HS-27A (cell line): Measurements from ENCODE around the gene NPSR1.
A peak's percentile ranks its signal among the peaks of the same experiment; 100 is the strongest.
"Not testable (repeated sequence)": the region's sequence is repeated elsewhere in the genome, so short reads cannot be mapped to it uniquely, and the experiment has no call there.

ENCODE experiments used
- DNase-seq: peaks from one replicate; pipeline ENCODE4 v3.0.0-alpha.2; 2012; ENCODE audit warnings: low read depth, missing footprints

Gene NPSR1, protein sequence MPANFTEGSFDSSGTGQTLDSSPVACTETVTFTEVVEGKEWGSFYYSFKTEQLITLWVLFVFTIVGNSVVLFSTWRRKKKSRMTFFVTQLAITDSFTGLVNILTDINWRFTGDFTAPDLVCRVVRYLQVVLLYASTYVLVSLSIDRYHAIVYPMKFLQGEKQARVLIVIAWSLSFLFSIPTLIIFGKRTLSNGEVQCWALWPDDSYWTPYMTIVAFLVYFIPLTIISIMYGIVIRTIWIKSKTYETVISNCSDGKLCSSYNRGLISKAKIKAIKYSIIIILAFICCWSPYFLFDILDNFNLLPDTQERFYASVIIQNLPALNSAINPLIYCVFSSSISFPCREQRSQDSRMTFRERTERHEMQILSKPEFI

DNA sequence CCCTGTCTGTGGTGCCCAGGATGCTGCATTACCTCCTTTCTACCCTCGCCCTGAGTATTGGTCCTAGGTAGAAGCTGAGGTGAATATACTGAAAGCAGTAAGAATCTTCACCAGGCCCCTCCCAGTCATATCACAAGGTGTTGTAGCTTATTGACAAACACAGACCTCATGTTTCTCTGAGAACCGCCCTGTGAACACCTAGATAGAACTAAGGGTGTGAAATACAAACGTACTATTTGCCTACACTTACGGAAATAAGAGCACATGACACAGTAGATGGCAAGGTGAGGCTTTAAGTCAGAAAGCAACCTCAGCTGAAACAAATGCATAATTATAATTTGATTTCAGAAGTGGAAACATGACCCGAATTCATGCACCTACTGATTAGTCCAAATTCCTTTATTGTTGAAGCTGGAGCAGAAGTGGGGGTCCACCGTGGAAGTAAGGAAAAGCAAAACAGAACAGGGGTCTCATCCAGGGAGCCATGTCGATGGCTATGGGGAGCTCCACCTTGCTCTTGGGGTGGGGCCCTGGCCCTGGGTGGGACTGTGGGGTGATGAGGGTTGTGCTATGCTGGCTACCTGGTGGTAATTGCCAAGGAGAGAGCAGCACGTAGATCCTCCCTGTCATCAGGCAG lies at the start of gene NPSR1:
NPSR1 (plus strand) TSS at position 587 of the 637 bp plus-strand sequence. CDS start 195 bp downstream, outside the sequence.
- no peak for DNase-seq

DNA sequence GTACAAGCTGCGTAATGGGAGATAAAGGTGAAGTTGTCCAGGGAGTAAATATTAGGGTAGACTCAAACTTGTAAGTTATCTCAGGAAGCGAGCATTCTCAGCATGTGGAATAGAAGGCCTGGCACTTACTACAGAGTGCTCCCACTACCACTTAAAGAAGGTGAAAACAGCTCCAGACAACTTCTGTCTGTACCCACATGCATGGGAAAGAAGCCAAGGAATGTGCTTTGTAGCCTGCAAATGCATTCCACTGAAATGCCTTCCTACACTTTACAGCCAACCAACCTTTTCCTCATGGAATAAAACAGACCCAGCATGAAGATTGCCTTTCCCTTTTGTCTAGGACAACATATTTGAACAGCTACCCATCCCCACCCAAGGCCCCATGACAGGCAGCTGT lies 45.4 kb upstream of the NPSR1 start:
- peak; percentile 19 for DNase-seq

DNA sequence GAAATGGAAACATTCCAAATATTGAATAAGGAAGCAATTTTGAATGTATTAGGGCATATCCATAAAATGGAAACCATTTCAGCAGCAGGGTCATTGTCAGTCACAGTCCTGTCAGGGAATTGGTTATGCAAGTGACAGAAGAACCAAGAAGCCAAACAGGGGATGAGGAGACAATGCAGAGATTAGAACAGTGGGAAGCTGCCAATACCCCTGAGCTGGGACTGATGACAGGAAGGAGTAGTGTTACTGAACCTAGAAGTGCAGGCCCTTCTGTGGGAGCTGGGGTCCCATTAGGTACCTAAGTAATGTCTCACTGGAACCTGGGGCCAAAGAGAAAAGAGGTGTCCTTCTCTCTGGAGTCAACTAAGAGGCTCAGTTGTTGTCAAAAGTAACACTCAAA lies 37.6 kb upstream of the NPSR1 start:
- DNase-seq, result no peak

DNA sequence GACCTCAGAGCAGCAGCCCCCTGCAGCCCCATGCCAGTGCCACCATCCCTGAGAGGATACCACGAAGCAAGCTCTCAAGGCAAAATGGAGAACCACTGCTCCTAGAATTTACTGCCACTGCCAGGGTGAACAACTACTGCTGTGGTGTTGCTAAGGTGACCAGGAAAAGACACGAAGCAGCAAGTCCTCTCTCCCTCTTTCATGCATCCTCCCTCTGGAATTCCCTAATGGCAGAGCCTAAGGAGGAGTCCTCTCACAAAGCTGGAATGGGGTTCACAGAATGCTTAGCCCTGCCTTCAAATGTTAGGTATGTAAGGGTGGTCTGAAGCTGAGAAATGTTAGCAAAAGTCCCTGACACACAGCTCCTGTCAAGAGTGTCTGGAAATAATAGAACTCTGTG lies 35.8 kb upstream of the NPSR1 start:
- no peak for DNase-seq

DNA sequence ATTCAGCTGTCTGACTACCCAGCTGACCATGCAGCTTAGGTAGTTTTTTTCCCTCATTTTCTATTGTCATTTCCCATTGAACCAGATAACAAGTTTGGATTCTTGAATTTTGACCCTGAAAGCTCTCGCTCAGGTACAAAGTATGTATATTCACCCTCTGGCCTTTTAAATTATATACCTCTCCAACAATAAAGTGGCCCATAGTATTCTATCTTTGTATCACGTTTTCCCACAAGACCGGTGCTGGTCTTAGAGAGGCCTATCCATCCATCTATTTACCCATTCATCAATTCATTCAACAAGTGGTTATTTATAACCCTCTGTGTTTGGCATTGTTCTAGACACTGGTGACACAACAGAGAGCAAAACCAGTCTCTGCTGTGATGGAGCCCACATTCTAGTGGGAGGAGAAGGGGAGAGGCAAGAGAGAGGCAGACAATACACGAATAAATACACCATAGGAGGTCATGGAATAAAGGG lies 35.2 kb upstream of the NPSR1 start:
- no peak for DNase-seq

- not testable (repeated sequence) for DNase-seq
These were observed 29.4 kb upstream of the NPSR1 start for GRCh38 chr7:34628618-34629017.

GRCh38 chr7:34652809-34653208 lies 5.2 kb upstream of the NPSR1 start:
- DNase-seq, result no peak

GRCh38 chr7:34653787-34654186 lies 4.2 kb upstream of the NPSR1 start:
- no peak for DNase-seq

DNA sequence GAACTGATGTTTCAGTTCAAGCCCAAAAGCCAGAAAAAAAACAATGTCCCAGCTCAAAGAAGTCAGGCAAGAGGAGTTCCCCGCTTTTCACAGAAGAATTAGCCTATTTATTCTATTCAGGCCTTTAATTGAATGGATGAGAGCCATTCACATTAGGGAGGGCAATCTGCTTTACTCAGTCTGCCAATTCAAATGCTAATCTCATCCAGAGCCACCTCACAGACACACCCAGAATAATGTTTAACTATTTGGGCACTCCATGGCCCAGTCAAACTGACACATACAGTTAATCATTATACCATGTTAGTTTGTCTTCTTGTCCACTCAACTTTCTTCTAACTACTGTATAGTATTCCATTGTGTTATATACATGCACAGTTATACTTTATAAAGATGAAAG lies 2.6 kb upstream of the NPSR1 start:
- no peak for DNase-seq

DNA sequence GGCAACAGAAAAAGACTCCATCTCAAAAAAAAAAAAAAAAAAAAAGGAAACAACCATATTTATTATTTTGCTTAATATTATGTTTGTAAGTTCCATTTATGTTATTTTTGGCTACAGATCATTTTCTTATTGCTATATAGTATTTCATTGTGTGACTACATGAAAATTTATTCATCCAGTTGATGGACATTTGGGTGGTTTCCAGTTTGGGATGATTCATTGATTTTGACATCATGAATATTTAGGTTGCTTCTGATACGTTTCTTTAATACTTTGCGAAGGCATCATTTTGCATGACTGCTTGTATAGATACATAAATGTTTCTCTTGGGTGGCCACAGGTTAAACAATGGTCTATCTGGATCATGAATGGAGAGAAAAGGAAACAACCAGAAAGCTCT lies 2.0 kb upstream of the NPSR1 start:
- no peak for DNase-seq

DNA sequence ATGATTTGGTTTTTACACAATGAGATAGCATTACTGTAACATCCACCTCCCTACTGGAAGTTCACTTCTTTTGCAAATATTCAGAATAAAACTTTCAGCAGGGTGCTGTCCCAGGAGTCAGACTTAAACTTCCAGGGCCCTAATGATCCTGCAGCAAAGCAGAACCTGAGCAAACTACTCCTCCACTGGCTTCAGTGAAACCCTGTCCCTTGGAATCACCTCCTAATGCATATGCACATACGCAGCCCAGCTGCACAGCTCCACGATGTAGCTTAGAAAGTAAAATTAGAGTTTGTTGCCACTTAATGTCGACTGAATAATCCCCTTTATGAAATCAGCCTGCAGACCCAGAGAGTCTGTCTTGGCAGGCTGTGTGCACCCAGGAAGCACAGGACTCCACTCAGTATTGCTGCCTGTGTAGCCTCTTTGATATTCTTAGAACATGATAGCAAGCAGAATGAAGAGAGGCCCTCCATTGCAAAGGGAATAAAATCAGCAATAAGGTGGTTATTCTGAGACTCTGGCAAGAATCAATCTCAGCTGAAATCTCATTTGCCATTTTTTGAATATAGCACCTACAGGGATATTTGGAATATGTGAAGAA lies 1.6 kb downstream of the NPSR1 start:
- DNase-seq, result no peak

DNA sequence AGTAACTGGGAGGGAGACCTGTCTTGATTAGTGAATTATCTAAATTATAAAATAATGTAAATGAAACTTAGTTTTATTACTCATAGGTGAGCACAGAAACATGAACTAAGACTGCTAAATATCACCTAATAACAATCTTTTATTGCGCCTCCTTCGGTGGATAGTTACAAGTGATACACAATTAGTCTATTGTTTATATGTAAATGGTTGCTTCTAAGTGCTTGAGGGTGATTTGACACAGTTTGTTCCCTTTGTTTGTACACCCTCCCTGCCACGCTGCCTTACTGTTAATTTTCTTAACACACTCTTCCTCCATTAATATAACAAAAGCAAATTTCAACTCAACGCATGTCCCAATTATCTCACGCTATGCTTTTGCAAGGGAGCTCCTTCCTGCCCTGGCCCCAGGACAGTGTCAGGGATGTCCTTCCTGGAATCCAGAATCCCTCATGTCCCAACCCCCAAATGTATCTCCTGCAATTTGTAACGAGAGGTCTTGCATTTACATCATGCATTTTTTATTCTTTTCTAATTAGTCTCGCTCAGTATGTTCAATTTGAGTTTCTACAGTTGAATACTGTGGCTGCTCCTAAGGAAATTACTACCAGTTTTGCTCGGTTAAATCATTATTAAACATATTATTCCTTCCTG lies 4.2 kb downstream of the NPSR1 start:
- DNase-seq, result no peak

DNA sequence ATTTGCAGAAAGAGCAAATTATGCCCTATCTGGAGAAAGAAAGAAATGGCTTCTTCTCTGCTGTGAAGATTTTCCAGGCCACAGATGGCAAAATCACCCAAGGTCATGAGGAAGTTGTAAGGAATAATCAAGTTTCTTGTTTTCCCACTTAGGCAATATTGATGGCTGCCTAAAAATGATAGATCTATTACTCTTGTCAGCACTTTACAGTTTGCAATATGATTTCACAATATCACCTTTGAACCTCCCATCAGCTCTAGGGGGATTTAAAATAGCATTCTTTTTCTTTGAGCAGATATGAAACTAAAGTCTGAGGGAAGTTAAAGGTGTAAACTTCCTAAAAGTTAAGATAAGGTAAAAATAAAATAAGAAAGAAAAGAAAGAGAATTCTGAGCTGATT lies 6.7 kb downstream of the NPSR1 start:
- no peak for DNase-seq

DNA sequence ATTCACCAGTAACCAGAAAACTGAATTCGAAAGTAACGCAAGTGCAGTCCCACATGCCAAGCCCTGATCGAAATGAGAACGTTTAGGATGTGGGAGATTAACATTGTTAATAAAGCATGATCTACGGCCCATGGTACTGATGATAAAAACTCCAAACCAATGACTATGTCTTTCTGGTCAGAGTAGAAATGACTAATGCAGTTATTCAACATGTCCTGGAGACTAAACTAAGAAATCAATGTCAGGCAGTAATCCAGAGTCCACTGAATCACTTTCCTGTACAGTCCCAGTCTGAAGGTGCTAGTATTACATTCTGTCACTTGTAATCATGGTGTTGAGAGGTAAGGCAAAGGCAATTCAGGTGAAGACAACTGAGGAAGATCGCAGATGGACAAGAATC lies 14.4 kb downstream of the NPSR1 start:
- no peak for DNase-seq

DNA sequence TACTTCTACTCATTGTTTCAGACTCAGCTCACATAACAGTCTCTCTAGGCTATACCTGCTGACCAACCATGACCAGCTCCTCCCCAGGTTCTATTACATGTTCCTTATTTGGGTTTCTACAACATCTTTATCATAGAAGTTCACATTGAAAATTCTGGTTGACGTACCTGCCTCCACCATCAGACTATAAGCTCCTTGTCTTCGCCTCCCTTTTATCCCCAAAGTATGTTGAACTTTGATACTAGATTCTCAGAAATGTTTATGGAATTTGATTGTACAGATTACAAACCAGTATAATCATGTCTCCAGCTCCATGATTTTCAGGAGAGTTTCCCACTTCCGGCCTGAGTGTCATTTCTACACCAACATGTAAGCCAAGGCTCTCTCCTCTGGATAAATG lies 15.0 kb downstream of the NPSR1 start:
- no peak for DNase-seq

DNA sequence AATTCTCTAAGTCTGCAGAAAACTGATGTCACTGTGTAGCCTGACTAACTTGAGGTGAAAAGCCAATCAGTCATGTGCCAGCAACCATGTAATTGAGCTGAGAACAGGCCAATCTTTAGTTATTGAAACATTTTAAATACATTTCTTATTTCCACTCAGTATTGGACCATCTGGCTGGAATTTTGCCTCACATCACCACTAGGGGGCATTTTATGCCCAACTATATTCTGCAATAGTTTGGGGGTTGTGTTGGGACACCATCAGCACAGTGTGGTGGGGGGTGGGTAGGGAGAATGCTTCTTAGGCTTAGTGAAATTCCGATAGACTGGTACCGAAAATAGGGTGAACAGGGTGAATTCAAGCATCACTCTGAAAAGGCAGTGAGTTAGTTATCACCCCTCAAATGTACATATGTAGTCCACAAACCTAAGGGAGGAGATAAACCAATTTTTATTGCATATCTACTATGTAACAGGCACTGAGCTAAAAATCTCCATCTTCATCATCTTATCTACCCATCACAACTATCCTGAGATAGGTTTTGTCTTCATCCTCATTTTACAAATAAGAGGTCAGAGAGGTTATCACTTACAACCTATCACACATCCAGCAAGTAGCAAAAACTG lies 17.8 kb downstream of the NPSR1 start:
- no peak for DNase-seq

DNA sequence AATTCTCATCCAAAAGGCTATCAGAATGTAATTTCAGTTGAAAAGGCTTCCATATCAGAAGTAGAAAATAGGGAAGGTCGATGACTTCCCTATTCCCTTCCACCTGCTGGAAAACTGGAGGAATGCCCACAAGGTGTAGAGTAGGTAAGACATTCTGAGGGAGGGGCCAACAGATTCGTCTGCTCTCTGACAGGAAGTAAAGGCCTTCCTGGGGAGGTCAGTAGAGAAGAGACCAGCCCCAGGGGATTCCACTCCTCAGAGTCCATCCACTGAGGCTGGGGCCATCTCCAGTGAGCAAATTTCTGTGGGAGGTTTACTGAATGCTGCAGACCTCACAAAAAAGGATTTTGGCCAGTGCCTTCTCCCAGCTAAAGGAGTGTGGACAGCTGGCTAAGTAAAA lies 19.5 kb downstream of the NPSR1 start:
- DNase-seq, result no peak

DNA sequence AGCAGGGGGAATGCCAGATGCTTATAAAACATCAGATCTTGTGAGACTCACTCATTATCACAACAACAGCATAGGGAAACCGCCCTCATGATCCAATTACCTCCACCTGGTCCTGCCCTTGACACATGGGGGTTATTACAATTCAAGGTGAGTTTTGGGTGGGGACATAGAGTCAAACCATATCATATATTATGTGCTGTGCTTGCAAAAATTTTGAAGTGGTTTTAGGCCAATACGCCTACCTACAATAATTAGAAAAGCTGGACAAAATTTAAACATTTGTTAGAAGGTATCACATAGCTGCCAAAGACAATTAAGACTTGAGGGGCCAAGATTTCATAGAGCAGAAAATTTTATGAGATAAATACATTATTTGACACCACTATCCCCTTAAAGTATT lies 29.5 kb downstream of the NPSR1 start:
- DNase-seq, result no peak

DNA sequence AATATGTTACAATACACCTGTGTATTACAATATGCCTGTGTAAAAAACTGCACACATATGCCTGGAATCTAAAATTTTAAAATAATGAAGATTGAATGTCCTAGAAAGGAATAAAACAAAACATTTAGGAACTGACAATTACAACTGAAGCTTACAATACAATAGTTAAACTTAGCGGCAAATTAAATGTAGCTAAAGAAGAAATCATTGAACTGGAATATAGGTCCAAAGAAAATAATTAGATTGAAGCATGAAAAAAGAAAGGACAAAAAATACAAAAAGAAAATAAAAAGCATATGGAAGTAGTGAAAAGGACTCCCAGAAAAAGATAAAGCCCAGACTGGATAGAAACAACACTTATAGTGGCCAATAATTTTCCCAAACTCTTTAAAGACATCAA lies 38.4 kb downstream of the NPSR1 start:
- DNase-seq, result no peak

DNA sequence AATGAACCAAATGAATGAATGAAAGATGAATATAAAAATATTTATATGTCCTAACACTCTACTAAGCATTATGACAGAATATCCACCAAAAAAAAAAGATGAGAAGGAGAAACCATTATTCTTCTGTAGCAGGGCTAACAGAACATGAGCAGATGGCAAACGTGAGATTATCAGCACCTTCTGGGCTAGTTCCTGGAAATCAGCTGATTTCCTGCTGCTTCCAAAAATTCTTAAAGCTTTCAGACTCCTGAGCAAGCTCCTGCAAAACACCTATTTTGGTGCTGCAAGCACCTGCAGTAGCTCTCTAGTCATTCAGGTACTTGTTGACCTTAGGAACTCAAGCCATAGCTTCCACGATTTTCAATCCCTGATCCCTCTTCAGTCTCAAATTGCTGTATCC lies 51.8 kb downstream of the NPSR1 start:
- no peak for DNase-seq

GRCh38 chr7:34718867-34719266 lies 60.8 kb downstream of the NPSR1 start:
- no peak for DNase-seq

GRCh38 chr7:34719636-34720035 lies 61.6 kb downstream of the NPSR1 start:
- DNase-seq, result no peak
